ENCODE data around the gene CYBC1. TPM values are rescaled to one million over a fixed set of nuclear protein-coding genes. Genes with fewer than 3 reads are reported as not detected.
"Not testable (repeated sequence)": the region's sequence is repeated elsewhere in the genome, so short reads cannot be mapped to it uniquely, and the experiment has no call there.

CYBC1 gene
- total RNA-seq, 2 donors from 2014 or later: 58.4 to 79.0 TPM

DNA sequence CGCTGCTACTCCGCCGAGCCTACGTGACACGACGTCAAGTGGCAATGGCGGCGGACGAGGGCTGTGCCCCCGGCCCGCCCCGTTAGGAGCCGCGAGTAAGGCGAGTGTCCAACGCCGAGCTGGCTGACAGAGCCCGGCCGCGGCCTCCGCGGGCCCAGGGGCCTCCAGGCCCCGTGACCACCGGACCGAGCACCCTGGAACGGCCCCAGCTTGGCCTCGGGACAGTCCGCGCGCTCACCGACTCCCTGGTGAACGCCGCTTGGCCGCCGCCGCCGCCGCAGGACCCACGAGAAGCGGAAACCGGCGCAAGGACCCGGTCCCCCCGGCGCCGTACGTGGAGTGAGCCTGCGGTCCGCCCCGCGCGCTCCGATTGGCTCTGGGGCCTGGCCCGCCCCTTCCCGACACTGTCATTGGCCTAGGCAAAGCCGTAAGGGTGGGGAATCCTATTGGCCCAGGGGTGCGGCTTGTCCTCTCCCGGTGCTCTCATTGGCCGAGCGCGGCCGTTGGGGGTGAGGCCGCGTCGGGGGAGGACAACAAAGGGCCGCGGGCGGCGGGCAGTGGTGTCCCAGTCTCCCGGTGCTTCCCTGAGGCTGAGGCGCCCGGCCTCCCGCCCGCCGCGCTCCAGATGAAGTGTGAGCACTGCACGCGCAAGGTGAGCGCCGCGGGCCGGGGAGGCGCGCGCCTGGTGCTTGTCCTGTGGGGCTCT, 7.8 kb upstream of the CYBC1 start, which contains the start of gene NARF:
Gene NARF (plus strand): TSS at position 563 of the 706 bp plus-strand sequence. CDS start 63 bp downstream, at position 626.
- H3K27ac ChIP-seq: peak within 1 kb of the TSS; percentile 100
- peak; percentile 98 for DNase-seq
- peak within 1 kb of the TSS; percentile 93 for H3K4me3 ChIP-seq
- no peaks in the 10 kb centered on the region for H3K36me3 ChIP-seq
- no peaks in the 10 kb centered on the region for H3K27me3 ChIP-seq
- H3K9ac ChIP-seq (ENCODE audit: low read depth in 2 of 2, low read length in 2 of 2): peak within 1 kb of the TSS; percentile 91 to 99
- no peak for TF ChIP-seq CTCF (IDR thresholded peaks at IDR 0.05)
- H3K4me1 ChIP-seq: peaks cover 11% of the 10 kb centered on the region
- intact Hi-C loops (cut with DNase I): no loop called here
- no peaks in the 10 kb centered on the region for H3K9me3 ChIP-seq

- intact Hi-C loops (cut with DNase I): no loop called here
- DNase-seq: no peak
- no peaks in the 10 kb centered on the region for H3K27me3 ChIP-seq
- peaks cover 11% of the 10 kb centered on the region for H3K4me1 ChIP-seq
- no peaks in the 10 kb centered on the region for H3K36me3 ChIP-seq
- peak overlapping the region; percentile 100 for H3K27ac ChIP-seq
- peak overlapping the region; percentile 91 to 99 for H3K9ac ChIP-seq (ENCODE audit: low read depth in 2 of 2, low read length in 2 of 2)
- peak overlapping the region; percentile 93 for H3K4me3 ChIP-seq
- TF ChIP-seq CTCF (IDR thresholded peaks at IDR 0.05): no peak
- no peaks in the 10 kb centered on the region for H3K9me3 ChIP-seq
Measured at GRCh38 chr17:82457929-82458178, 7.3 kb upstream of the CYBC1 start.

GRCh38 chr17:82457073-82457928, 6.7 kb upstream of the CYBC1 start:
- Histone ChIP-seq H3K4me3 (peak overlapping the region; percentile 93), H3K9ac (ENCODE audit: low read depth in 2 of 2, low read length in 2 of 2) (peak overlapping the region; percentile 28 to 91), H3K27me3 (no peaks in the 10 kb centered on the region), H3K36me3 (no peaks in the 10 kb centered on the region), H3K9me3 (no peaks in the 10 kb centered on the region), H3K4me1 (peaks cover 11% of the 10 kb centered on the region), H3K27ac (peak overlapping the region; percentile 100)
- TF ChIP-seq CTCF (IDR thresholded peaks at IDR 0.05): no peak
- DNase-seq: peak; percentile 72
- intact Hi-C loops (cut with DNase I): no loop called here

DNA sequence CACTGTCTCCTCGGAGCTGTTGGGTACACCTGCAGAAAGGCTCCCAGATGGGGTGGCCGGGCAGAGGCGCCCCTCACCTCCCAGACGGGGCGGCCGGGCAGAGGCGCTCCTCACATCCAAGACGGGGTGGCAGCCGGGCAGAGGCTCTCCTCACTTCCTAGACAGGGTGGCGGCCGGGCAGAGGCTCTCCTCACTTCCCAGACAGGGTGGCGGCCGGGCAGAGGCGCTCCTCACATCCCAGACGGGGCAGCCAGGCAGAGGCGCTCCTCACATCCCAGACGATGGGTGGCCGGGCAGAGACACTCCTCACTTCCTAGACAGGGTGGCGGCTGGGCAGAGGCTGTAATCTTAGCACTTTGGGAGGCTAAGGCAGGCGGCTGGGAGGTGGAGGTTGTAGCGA, 3.2 kb upstream of the CYBC1 start:
- H3K27ac ChIP-seq; H3K36me3 ChIP-seq; H3K9me3 ChIP-seq; intact Hi-C loops (cut with DNase I); H3K9ac ChIP-seq (ENCODE audit: low read depth in 2 of 2, low read length in 2 of 2); H3K27me3 ChIP-seq; H3K4me3 ChIP-seq: not testable (repeated sequence)
- DNase-seq: peak; percentile 17
- peaks cover 13% of the 10 kb centered on the region for H3K4me1 ChIP-seq

DNA sequence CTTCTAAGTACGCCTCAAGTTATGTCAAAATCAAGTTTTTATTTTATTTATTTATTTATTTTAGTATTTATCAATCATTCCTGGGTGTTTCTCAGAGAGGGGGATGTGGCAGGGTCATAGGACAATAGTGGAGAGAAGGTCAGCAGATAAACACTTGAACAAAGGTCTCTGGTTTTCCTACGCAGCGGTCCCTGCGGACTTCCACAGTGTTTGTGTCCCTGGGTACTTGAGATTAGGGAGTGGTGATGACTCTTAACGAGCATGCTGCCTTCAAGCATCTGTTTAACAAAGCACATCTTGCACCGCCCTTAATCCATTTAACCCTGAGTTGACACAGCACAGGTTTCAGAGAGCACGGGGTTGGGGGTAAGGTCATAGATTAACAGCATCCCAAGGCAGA, 2.6 kb upstream of the CYBC1 start:
- H3K9ac ChIP-seq (ENCODE audit: low read depth in 2 of 2, low read length in 2 of 2); H3K36me3 ChIP-seq; intact Hi-C loops (cut with DNase I); H3K9me3 ChIP-seq; H3K27ac ChIP-seq; DNase-seq; H3K27me3 ChIP-seq; H3K4me3 ChIP-seq: not testable (repeated sequence)
- peaks cover 13% of the 10 kb centered on the region for H3K4me1 ChIP-seq

GRCh38 chr17:82452162-82452561, 1.6 kb upstream of the CYBC1 start:
- H3K27me3 ChIP-seq: no peaks in the 10 kb centered on the region
- no peaks in the 10 kb centered on the region for H3K36me3 ChIP-seq
- DNase-seq: no peak
- no peak overlapping the region for H3K9ac ChIP-seq (ENCODE audit: low read depth in 2 of 2, low read length in 2 of 2)
- no peak overlapping the region for H3K4me3 ChIP-seq
- intact Hi-C loops (cut with DNase I): no loop called here
- H3K4me1 ChIP-seq: peaks cover 7% of the 10 kb centered on the region
- TF ChIP-seq CTCF (IDR thresholded peaks at IDR 0.05): no peak
- no peaks in the 10 kb centered on the region for H3K9me3 ChIP-seq
- H3K27ac ChIP-seq: no peak overlapping the region
